Panc1 (cell line): ENCODE results near the gene MICALL2. TPM values are rescaled to one million over a fixed set of nuclear protein-coding genes. Genes with fewer than 3 reads are reported as not detected.
A peak's percentile ranks its signal among the peaks of the same experiment; 100 is the strongest.

Source experiments
- ATAC-seq: fragments of 200-7000 bp; cut with Tn5 transposase; 2 replicates; pipeline ENCODE4 v1.9.1; 2020; ENCODE audit warnings: mild to moderate bottlenecking, moderate library complexity
- BruUV-seq: library from RNA; stranded (reverse); fragments of 400-500 nt; replicated peaks from 2 replicates; lab custom pipeline; 2021; lab: Mats Ljungman, UMichigan
- CTCF ChIA-PET: fragments of 300-600 bp; sonication (Branson Sonifier 250); formaldehyde crosslinking; loops from one replicate; lab custom pipeline; 2022; ENCODE audit warnings: antibody characterized with exemption; lab: Charles Lee
- POLR2A ChIA-PET: fragments of 300-600 bp; sonication (Branson Sonifier 250); formaldehyde crosslinking; loops from one replicate; lab custom pipeline; 2022; ENCODE audit warnings: antibody characterized with exemption; lab: Charles Lee
- DNase-seq: peaks from one replicate; pipeline ENCODE4 v3.0.0-alpha.2; 2010; ENCODE audit warnings: low read depth, low spot score
- H3K27ac ChIP-seq: 2 replicates; pipeline ENCODE4 v1.5.1; 2011; ENCODE audit warnings: mild to moderate bottlenecking, low read length, inconsistent platforms
- H3K27me3 ChIP-seq: fragments of 200-500 bp; sonication (Bioruptor generic); 2 replicates; pipeline ENCODE4 v1.6.0; 2014; ENCODE audit warnings: low read length, inconsistent platforms; ENCODE audit not compliant: control insufficient read depth, insufficient read depth
- H3K36me3 ChIP-seq: fragments of 200-500 bp; sonication (Bioruptor generic); 2 replicates; pipeline ENCODE4 v1.5.1; 2014; ENCODE audit warnings: inconsistent platforms, mild to moderate bottlenecking, low read length, moderate library complexity; ENCODE audit not compliant: control insufficient read depth, insufficient read depth
- H3K4me1 ChIP-seq: 2 replicates; pipeline ENCODE4 v1.5.1; 2011; ENCODE audit warnings: inconsistent platforms, mild to moderate bottlenecking, low read length, moderate library complexity; ENCODE audit not compliant: control insufficient read depth, insufficient read depth
- H3K4me3 ChIP-seq, 2 experiments: 2 replicates each; pipeline ENCODE4 v1.5.1; 2011 to 2012; ENCODE audit warnings: low read depth in 2 of 2, low read length in 2 of 2, mild to moderate bottlenecking in 2 of 2, inconsistent platforms in 1 of 2, moderate library complexity in 1 of 2
- H3K9me3 ChIP-seq: fragments of 200-500 bp; sonication (Bioruptor generic); 2 replicates; pipeline ENCODE4 v1.5.1; 2014; ENCODE audit warnings: low read depth, mild to moderate bottlenecking, inconsistent platforms, low read length, moderate library complexity; ENCODE audit not compliant: control insufficient read depth, insufficient read depth
- POLR2AphosphoS5 ChIP-seq: IDR thresholded peaks from 2 replicates; pipeline ENCODE4 v1.6.1; 2012; ENCODE audit warnings: mild to moderate bottlenecking, low read depth, low read length, moderate library complexity
- SIN3A ChIP-seq: IDR thresholded peaks from 2 replicates; pipeline ENCODE4 v1.6.1; 2012; ENCODE audit warnings: low read depth, mild to moderate bottlenecking, low read length, moderate library complexity, borderline replicate concordance; ENCODE audit not compliant: insufficient read depth
- TCF7L2 ChIP-seq: IDR thresholded peaks from 2 replicates; pipeline ENCODE4 v1.6.1; 2011; ENCODE audit warnings: mild to moderate bottlenecking, low read depth, low read length, inconsistent platforms
- in situ Hi-C: cut with HindIII; loops from 2 replicates; pipeline ENCODE4 v1.10.0; 2016; ENCODE audit warnings: low sequenced_read_pairs, low pct_unique_long_range_greater_than_20kb
- intact Hi-C: fragments of 100-400 bp; cut with micrococcal nuclease; formaldehyde crosslinking; loops from one replicate; pipeline ENCODE4 v1.10.0; 2022; ENCODE audit not compliant: unreplicated experiment
- total RNA-seq: library from RNA; stranded (reverse); gene quantifications from one replicate; pipeline ENCODE4 v1.2.1, GENCODE V29; 2021; ENCODE audit not compliant: unreplicated experiment
- TF ChIP-seq, protein P1 (sequence below), 2 experiments: IDR thresholded peaks; 2 replicates each; pipeline ENCODE4 v1.6.1; 2011 to 2012; ENCODE audit warnings: low read depth in 2 of 2, control low read depth in 1 of 2, low read length in 1 of 2, mild to moderate bottlenecking in 1 of 2, moderate library complexity in 1 of 2; ENCODE audit not compliant: insufficient read depth in 1 of 2
- TF ChIP-seq, protein P2 (sequence below): fragments of 450-650 bp; IDR thresholded peaks from 2 replicates; pipeline ENCODE4 v1.5.1; 2017; ENCODE audit warnings: mild to moderate bottlenecking

The MICALL2 gene
- total RNA-seq, 1 experiment from 2014 or later, result 144 TPM

DNA sequence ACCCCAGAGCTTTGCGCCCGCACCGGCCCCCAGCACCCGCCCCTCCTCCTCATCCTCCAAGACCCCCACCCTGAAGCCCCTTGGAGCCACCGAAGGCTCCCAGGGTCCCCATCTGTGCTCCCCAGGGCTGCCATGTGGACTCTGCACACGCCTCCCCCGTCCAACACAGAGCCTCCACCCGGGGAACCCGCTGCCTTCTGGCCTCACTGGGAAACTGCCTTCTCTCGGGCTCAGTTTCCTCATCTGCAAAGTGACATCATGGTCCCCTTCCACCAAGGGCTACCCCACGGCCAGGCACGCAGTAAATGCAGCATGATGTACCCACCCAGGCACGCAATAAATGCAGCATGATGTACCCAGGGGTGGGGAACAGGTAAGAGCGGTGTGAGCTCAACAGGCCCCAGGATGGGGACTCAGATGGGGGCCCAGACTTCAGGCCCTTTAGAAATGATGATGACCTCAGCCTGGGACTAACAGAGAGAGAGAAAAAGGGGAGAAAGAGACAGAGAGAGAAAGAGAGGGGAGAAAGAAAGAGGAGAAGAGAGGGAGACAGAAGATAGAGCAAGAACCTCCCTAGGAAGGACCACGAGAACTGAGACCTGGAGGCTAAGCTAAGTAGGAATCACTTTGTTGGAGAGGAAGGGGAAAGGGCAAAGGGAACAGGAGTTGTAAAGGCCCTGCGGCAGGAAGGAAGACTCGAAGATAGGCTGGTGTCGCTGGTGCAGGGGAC, 2.5 kb upstream of the MICALL2 start:
- TF ChIP-seq, protein P1, sequence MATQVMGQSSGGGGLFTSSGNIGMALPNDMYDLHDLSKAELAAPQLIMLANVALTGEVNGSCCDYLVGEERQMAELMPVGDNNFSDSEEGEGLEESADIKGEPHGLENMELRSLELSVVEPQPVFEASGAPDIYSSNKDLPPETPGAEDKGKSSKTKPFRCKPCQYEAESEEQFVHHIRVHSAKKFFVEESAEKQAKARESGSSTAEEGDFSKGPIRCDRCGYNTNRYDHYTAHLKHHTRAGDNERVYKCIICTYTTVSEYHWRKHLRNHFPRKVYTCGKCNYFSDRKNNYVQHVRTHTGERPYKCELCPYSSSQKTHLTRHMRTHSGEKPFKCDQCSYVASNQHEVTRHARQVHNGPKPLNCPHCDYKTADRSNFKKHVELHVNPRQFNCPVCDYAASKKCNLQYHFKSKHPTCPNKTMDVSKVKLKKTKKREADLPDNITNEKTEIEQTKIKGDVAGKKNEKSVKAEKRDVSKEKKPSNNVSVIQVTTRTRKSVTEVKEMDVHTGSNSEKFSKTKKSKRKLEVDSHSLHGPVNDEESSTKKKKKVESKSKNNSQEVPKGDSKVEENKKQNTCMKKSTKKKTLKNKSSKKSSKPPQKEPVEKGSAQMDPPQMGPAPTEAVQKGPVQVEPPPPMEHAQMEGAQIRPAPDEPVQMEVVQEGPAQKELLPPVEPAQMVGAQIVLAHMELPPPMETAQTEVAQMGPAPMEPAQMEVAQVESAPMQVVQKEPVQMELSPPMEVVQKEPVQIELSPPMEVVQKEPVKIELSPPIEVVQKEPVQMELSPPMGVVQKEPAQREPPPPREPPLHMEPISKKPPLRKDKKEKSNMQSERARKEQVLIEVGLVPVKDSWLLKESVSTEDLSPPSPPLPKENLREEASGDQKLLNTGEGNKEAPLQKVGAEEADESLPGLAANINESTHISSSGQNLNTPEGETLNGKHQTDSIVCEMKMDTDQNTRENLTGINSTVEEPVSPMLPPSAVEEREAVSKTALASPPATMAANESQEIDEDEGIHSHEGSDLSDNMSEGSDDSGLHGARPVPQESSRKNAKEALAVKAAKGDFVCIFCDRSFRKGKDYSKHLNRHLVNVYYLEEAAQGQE (IDR thresholded peaks at IDR 0.05; ENCODE audit: insufficient read depth in 1 of 2, low read depth in 2 of 2, low read length in 1 of 2), result no peak
- TF ChIP-seq, protein P2, sequence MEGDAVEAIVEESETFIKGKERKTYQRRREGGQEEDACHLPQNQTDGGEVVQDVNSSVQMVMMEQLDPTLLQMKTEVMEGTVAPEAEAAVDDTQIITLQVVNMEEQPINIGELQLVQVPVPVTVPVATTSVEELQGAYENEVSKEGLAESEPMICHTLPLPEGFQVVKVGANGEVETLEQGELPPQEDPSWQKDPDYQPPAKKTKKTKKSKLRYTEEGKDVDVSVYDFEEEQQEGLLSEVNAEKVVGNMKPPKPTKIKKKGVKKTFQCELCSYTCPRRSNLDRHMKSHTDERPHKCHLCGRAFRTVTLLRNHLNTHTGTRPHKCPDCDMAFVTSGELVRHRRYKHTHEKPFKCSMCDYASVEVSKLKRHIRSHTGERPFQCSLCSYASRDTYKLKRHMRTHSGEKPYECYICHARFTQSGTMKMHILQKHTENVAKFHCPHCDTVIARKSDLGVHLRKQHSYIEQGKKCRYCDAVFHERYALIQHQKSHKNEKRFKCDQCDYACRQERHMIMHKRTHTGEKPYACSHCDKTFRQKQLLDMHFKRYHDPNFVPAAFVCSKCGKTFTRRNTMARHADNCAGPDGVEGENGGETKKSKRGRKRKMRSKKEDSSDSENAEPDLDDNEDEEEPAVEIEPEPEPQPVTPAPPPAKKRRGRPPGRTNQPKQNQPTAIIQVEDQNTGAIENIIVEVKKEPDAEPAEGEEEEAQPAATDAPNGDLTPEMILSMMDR, result no peak
- TF ChIP-seq TCF7L2 (no peak), POLR2AphosphoS5 (no peak), SIN3A (no peak)
- DNase-seq, result no peak
- no peak for ATAC-seq
- ChIA-PET CTCF (no interaction called here), POLR2A (no interaction called here)
- H3K27me3 ChIP-seq, result no peaks in the 10 kb centered on the region
- peak overlapping the region; percentile 96 for H3K27ac ChIP-seq
- H3K36me3 ChIP-seq, result peaks cover 2% of the 10 kb centered on the region; the same call in 1 of the 2 replicates
- H3K4me1 ChIP-seq, result peaks cover 38% of the 10 kb centered on the region
- no peak overlapping the region for H3K4me3 ChIP-seq
- H3K9me3 ChIP-seq, result no peaks in the 10 kb centered on the region
- BruUV-seq, result no TSS peak
- in situ Hi-C loops (no loop called here), intact Hi-C loops (no loop called here)

DNA sequence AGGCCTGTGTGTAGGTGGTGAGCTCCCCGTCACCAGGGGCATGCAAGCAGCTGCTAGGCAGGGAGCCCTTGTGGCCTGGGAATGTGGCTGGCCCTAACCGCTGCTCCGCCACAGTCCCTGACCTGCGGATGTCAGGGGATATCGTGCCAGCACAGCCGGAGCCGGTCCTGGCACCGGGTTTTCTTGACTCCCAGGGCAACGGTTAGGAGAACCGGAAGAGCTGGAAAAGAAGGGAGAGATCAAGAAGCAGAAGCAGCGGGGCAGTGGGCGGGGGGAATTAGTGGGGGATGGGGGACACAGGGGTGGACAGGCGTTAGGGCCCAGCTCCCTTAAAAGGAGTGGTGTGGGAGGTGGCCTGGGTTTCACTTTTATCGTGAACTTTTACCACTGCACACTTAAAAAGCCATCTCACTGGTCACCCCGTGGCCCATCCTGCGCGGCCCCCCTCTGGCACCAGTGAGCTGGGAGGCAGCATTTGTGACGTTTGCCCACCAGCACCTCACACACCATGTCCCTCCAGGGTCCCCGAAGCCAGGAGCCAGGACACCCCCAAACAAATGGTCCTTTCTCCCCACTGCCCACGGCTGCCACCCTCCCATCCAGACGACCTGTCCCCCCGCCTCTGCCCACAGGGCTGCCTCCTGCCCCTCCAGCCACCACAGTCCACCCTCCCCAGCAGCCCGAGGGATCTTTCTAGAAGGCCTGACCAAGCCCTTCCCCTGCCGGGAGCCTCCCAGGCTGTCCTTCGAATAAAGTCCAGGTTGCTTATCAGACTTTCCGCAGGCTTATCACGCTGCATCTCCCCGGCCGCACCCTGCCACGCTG, 1.8 kb upstream of the MICALL2 start:
- Histone ChIP-seq H3K27me3 (no peaks in the 10 kb centered on the region), H3K9me3 (no peaks in the 10 kb centered on the region), H3K4me3 (peak overlapping the region; percentile 42 to 65), H3K27ac (peak overlapping the region; percentile 96), H3K4me1 (peaks cover 42% of the 10 kb centered on the region), H3K36me3 (peaks cover 2% of the 10 kb centered on the region; the same call in 1 of the 2 replicates)
- POLR2A ChIA-PET, result no interaction called here
- DNase-seq, result no peak
- in situ Hi-C loops, result no loop called here
- intact Hi-C loops, result no loop called here
- CTCF ChIA-PET, result no interaction called here
- BruUV-seq, result no TSS peak
- peak; percentile 2 for ATAC-seq
- no peak for TF ChIP-seq TCF7L2
- TF ChIP-seq POLR2AphosphoS5, result peak; percentile 39; the same call in 1 of the 2 replicates
- TF ChIP-seq SIN3A, result 0 out of 2 replicates have a peak, but pooled peaks have one; percentile 37
